Astrocyte of the hippocampus (primary cell): Measurements from ENCODE around the gene PAX2.

Experiments used
- DNase-seq: peaks from one replicate; pipeline ENCODE4 v3.0.0; 2011; ENCODE audit warnings: low read depth, low spot score

The PAX2 gene

DNA sequence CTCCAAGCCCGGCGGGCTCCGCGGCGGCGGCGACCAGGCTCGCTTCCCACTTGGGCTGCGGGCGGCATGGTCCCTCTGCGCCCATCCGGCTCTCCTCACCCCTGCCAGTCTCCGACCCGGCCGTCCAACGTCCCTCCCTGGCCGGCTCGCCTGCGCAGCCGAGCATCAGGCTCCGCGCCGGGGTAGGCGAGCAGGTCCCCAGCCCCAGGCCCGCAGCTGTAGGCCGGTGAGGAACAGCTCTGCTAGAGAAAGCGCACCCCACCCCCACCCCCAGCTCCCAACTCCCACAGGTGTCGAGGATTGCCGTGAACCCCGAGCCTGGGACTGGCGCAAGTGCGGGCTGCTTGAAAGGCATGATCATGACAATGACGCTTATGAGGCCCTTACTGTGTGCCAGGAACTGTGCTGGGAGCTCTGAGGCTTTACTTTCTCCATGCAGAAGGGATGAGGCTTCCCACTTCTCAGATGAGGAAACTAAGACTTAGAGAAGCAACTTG is 20.8 kb upstream of the PAX2 start:
- DNase-seq = no peak

DNA sequence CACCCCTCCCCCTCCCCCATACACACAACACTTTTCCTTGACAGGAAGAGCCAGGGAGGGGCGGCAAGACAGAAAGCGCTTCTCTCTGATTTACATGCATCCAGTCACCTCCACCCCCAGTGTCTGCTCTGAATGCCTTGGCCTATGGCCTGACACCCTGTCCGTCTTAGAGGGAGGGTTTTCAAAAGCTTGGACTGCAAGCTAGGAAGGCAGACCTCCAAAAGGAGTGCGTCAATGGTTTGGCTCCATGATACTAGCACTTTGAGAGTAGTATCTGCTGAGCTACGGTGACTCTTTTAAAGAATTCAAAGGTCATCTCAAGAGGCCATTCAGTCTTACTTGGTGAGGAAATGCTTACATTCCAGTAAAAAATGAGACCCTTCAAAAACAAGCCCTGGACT is 20.3 kb upstream of the PAX2 start:
- no peak for DNase-seq

GRCh38 chr10:100725869-100726426 is 19.4 kb upstream of the PAX2 start:
- no peak for DNase-seq

DNA sequence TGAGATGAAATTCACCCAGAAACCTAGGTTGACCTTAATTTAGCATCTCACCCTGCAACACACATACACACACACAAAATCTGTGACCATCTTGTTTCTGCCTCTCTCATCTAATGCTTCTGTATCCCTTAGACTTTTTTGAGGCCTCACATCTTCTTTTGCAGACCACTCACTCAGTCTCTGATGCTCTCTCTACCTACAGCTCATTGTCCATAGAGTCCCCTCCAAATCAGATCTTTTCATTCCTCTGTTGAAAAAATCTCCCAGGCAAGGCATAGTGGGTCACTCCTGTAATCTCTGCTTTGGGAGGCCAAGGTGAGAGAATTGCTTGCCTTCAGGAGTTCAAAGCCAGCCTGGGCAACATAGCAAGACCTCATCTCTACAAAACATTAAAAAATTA is 17.6 kb upstream of the PAX2 start:
- DNase-seq = no peak

DNA sequence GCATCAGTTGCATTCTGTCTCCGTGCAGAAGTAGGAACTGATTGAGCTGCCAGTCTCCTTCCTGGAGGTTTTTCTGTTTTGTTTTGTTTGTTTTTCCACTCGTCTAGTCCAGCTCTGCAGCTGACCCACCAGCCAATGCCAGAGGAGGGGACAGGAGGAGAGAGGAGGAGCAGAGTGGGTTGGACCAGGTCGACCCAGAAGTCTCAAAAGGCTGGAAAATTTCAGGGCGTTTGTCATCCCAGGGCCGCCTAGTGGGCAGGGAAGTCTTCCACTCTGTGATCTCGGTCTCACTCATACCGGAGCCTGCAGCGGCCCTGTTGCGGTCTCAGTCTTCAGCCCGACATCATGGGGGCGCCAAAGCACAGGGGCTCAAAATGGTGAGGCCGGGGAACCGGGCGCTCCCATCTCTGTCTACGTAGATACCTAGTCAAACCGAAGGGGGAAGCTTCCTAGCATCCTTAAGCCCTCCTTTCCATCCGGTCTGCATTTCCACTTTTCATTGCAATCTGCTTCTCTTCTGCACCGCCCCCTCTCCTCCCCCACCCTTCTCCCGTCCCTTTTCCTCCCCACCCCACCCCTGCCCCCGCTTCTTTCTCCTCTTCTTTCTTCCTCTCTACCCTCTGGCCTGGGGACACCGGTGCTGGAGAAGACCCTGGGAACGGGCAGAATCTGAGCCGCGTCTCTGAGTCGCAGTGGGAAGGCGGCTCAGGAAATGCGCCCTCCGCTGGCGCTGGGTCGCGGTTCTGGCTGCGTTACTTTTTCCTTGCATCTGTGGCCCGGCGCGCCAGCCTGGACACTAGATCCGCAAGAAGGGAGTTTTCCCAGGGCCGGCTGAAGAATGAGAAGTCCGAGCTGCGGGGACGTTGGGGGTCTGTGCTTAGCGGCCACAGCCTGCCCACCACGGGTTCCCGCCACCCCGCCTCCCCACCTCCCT is 16.2 kb upstream of the PAX2 start:
- no peak for DNase-seq

DNA sequence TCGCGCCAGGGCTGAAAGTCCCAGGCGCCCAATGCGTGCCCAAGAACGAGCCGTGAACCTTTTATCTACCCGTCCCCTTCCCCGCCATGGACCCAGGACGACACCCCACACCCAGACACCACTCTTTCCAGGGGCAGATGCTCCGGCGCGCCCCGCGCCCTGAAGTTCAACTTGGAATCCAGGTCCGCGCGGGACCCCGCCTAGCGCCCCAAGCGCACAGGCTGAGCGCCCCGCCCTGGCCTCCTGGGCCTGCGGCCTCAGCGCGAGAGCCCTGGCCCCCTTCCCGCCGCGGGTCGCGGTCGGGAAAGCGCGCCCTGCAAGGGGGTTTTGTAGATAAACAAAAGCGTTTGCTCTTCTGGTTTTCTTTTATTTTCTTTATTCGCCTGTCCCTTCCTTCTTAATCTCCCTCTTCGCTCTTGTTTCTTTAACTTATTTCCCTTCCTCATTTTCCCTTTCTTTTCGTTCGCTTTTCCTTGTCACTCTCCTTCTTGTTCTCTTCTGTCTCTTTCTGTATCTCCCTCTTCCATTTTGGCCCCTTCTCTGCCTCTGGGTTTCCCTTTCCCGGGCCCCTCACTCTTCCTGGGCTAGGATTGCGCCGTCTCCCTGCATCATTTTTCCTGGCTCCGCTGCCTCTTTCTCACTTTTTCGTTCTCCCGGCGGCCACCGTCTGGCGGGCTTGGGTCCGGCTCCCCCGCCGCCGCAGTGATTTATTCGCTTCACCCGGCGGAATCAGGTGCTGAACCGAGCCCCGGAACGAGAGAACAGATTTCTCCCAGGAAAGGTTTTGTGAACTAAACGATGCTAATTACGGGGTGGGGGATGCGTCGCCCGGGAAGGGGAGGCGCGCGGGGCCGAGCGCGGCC is 15.3 kb upstream of the PAX2 start:
- DNase-seq = no peak

DNA sequence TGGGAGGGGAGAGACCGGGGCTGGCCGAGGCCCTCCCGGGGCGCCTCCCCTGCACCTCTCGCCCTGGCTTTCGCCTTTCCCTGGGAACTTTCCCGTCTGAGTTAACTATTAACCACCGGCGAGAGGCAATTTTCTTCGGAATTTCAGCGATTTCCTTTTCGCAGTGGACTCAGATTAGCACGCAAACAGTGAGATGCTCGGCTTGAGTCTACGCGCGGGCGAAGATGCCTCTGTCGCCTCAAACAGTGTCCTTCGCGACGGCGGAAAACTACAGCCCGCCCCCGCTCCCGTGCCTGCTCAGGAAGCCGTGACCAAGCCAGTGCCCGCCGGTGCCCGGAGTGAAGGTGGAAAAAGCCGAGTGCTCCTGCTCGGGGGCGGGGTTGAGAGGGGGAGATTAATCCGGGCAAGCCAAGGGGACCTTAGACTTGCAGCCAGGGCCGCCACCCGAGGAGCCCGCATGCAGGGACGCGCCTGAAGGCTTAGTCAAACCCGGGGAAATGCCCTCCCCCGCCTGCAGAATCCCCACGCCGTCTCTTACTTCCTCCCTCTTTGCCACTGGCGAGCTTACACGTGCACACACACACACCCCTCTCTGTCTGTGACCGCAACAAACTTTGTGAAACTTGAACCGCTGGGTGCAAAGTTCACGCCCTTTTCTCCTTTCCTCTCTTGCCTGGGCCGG is 14.5 kb upstream of the PAX2 start:
- DNase-seq = no peak

GRCh38 chr10:100731407-100732240 is 13.8 kb upstream of the PAX2 start:
- DNase-seq = no peak

GRCh38 chr10:100732241-100732596 is 13.2 kb upstream of the PAX2 start:
- DNase-seq = no peak

DNA sequence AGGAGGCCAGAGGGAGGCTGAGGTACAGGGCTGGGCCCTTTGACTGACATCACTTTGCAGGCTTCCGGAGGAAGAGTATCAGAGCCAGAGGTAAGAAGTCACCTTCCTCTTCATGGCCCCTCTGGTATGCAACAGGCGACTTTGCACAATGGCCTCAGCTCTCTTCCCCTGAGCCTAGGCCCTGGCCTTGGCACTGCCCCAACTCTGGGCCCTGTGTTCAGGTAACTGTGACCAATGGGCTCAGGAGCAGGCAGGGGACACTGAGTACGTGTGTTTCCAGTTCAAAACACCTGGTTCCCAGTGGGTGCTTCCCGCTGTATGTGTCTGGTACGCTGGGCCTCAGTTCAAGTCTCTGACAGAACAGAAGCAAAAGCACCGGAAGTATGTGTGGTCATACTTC is 12.1 kb upstream of the PAX2 start:
- no peak for DNase-seq

GRCh38 chr10:100734295-100735086 is 10.9 kb upstream of the PAX2 start:
- DNase-seq = no peak

DNA sequence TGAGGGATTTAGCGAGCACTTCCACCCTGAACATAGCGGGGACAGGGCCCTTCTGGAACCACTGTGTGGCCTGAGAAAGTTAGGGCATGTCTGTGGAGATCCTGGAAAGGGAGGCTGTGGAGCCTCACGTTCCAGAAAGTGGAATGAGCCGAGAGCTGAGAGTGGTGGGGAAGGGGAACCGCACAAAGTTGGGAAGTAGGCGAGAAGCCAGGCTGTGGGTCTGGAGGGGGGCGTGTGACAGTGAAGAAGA is 10.4 kb upstream of the PAX2 start:
- DNase-seq = no peak

DNA sequence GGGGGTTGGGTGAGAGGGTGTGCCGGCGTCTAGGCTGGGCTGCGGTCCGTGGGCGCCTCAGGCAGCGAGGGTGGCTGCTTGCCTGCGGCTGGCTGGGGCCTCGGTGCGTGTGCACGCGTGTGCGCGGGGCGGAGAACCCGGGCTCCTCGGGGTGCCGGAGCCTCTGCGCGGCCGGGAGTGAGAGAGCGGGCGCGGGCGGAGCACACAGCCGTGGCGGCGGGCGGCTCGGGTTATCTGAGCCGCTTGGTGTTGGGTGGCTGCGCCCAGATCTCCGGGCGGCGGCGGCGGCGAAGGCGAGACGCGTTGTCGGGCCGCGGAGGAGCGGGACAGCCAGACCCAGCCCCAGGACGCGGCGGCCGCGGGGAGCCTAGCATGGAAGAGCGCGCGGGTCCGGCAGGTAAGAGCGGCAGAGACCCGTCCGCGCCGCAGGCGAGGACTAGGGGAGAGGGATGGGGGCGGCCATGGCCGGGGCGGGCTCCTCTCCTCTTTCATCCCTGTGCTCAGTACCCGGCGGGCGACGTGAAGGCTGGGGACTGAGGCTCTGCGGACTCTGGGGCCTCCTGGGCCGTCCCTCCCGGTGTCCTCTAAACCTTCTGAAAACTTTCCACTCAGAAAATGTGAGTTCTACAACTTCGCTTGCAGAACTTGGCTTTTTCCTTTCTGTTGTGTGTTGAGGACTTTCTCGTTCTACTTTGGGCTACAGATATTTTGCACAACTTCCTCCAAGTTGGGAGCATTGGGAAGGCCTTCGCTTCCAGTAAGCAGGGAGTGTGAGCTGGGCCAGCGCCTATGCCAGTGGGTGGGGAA is 9.8 kb upstream of the PAX2 start:
- DNase-seq = no peak

DNA sequence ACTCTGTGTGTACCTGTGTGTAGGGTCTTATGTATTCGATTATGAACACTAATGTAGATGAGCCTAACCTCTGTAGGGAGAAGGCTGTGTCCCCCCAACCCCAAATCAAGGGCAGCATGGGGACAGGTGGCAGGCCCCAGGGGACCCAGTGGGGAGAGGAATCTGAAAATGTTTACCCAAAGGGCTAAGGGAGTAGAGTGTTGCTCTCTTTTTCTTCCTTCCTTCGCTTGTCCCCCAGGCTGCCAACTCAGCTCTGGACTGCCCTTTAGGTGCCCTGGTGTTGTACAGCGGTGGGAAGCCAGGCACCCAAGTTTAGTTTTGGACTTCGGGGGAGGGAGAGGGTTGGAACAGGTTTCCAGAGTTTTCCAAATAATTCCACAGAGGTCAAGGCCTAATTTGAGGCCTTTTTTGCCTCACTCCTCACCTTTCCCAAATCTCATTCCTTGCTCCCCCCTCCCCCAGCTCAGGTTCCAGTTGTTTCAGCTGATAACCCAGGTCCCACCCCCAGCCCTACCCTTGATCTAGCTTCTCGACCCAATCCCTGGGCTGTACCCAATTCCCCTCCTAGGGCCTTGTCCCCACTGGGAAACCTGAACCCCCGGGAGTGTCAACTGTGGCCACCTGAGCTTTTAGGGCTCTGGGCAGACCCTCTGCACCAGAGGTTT is 9.1 kb upstream of the PAX2 start:
- no peak for DNase-seq

GRCh38 chr10:100736809-100737354 is 8.5 kb upstream of the PAX2 start:
- no peak for DNase-seq

- no peak for DNase-seq
These were observed 7.9 kb upstream of the PAX2 start for GRCh38 chr10:100737355-100738054.

DNA sequence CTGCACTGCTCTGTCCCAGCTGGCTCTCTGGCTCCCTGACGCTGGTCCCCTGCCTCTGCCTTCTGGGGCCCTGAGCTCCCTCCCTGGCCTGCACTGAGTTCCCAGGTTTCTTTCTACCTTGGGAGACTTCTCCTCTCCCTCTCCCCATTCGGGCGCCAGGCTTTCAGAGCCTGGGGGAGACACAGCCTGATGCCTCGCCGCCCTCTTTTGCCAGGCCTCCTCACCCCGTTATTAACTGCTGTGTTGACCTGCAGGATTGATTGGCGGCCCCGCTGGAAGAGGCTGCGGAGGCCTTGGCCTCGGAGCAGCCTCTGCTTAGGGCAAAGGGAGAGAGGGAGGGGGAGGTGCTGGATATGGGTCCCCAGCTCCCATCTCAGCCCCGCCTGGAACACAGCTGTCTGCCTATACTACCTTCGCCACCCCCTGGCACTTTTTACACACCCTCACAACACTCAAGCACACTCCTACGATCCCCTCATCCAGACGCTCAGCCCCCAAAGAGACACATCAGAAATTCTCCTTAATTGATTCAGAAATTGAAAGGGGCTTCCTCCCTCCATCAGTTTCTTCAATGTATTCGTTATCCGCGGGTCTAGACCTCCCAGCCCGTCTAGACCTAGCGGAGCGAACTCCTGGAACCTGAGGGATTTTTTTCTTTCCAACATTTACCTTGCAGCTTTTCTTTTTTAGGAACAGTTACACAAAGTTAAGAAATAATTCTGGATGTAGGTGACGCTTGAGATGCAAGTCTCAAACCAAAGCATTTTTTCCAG is 7.1 kb upstream of the PAX2 start:
- no peak for DNase-seq
